NCI-H1092 treated with DMSO at 0.1 percent for 48 hours (cell line): ENCODE results near the gene CYTH1.
"Not testable (repeated sequence)": the region's sequence is repeated elsewhere in the genome, so short reads cannot be mapped to it uniquely, and the experiment has no call there.

Experiments used
- DNase-seq: peaks from one replicate; lab custom pipeline; 2025; lab: John Stamatoyannopoulos, UW

The CYTH1 gene

GRCh38 chr17:78689029-78689428 lies 93.0 kb downstream of the CYTH1 start:
- DNase-seq, result no peak

GRCh38 chr17:78687944-78688343 lies 94.1 kb downstream of the CYTH1 start:
- no peak for DNase-seq

GRCh38 chr17:78687125-78687524 lies 94.9 kb downstream of the CYTH1 start:
- no peak for DNase-seq

- peak; percentile 33 for DNase-seq
Measured at GRCh38 chr17:78684026-78684425, 98.0 kb downstream of the CYTH1 start.

- DNase-seq, result no peak
Measured at GRCh38 chr17:78683408-78683961, 98.6 kb downstream of the CYTH1 start.

GRCh38 chr17:78682363-78682762 lies 99.7 kb downstream of the CYTH1 start:
- no peak for DNase-seq

- no peak for DNase-seq
Measured at GRCh38 chr17:78680436-78680835, 101.6 kb downstream of the CYTH1 start.

GRCh38 chr17:78679495-78680395 lies 102.3 kb downstream of the CYTH1 start:
- DNase-seq, result no peak

GRCh38 chr17:78678711-78679110 lies 103.4 kb downstream of the CYTH1 start:
- DNase-seq, result no peak

GRCh38 chr17:78678222-78678557 lies 103.9 kb downstream of the CYTH1 start:
- no peak for DNase-seq

- no peak for DNase-seq
Measured at GRCh38 chr17:78677303-78678221, 104.5 kb downstream of the CYTH1 start.

- DNase-seq, result no peak
Measured at GRCh38 chr17:78676412-78677302, 105.4 kb downstream of the CYTH1 start.

GRCh38 chr17:78675836-78676235 lies 106.2 kb downstream of the CYTH1 start:
- DNase-seq, result no peak

GRCh38 chr17:78675316-78675616 lies 106.8 kb downstream of the CYTH1 start:
- no peak for DNase-seq

- DNase-seq, result peak; percentile 43
Measured at GRCh38 chr17:78674595-78675315, 107.3 kb downstream of the CYTH1 start.

GRCh38 chr17:78674156-78674555 lies 107.9 kb downstream of the CYTH1 start:
- peak; percentile 43 for DNase-seq

GRCh38 chr17:78673395-78673794 lies 108.7 kb downstream of the CYTH1 start:
- DNase-seq, result no peak

- DNase-seq, result no peak
Measured at GRCh38 chr17:78672871-78673371, 109.2 kb downstream of the CYTH1 start.

- DNase-seq, result no peak
Measured at GRCh38 chr17:78672005-78672404, 110.1 kb downstream of the CYTH1 start.

- DNase-seq, result not testable (repeated sequence)
Measured at GRCh38 chr17:78671726-78672001, 110.4 kb downstream of the CYTH1 start.
